Limb (tissue), 2 donors: ENCODE measurements around the gene OCRL.

Source experiments
- DNase-seq, 2 donors: peaks; one replicate each; pipeline ENCODE4 v3.0.0-alpha.2; 2016; ENCODE audit errors: extremely low spot score in 2 of 2

The OCRL gene

GRCh38 chrX:129585167-129585566 is 45.1 kb downstream of the OCRL start:
- no peak for DNase-seq

GRCh38 chrX:129585691-129586090 is 45.6 kb downstream of the OCRL start:
- DNase-seq, result no peak

- no peak for DNase-seq
Observed at GRCh38 chrX:129586446-129586845, 46.4 kb downstream of the OCRL start.

- no peak for DNase-seq
Observed at GRCh38 chrX:129590596-129590995, 50.5 kb downstream of the OCRL start.

- DNase-seq, result no peak
Observed at GRCh38 chrX:129593137-129593536, 53.1 kb downstream of the OCRL start.

- DNase-seq, result no peak
Observed at GRCh38 chrX:129594781-129595180, 54.7 kb downstream of the OCRL start.

GRCh38 chrX:129596077-129596476 is 56.0 kb downstream of the OCRL start:
- DNase-seq, result no peak

GRCh38 chrX:129597905-129598304 is 57.8 kb downstream of the OCRL start:
- DNase-seq, result no peak

GRCh38 chrX:129599499-129599898 is 59.4 kb downstream of the OCRL start:
- DNase-seq, result no peak

GRCh38 chrX:129599996-129600395 is 59.9 kb downstream of the OCRL start:
- DNase-seq, result no peak

GRCh38 chrX:129600981-129601424 is 60.9 kb downstream of the OCRL start:
- peak; percentile 21 to 31 for DNase-seq

GRCh38 chrX:129606918-129607317 is 66.9 kb downstream of the OCRL start:
- DNase-seq, result peak; percentile 46 to 71

- no peak for DNase-seq
Observed at GRCh38 chrX:129608496-129608895, 68.4 kb downstream of the OCRL start.

GRCh38 chrX:129609395-129609794 is 69.3 kb downstream of the OCRL start:
- DNase-seq, result no peak

GRCh38 chrX:129612396-129612795 is 72.3 kb downstream of the OCRL start:
- no peak for DNase-seq

- DNase-seq, result no peak
Observed at GRCh38 chrX:129613596-129613995, 73.5 kb downstream of the OCRL start.

GRCh38 chrX:129614481-129615255 is 74.6 kb downstream of the OCRL start:
- no peak for DNase-seq

GRCh38 chrX:129617420-129617819 is 77.4 kb downstream of the OCRL start:
- no peak for DNase-seq

GRCh38 chrX:129618997-129619396 is 78.9 kb downstream of the OCRL start:
- DNase-seq, result no peak

- DNase-seq, result peak in 1 of 2 donors; percentile 54
Observed at GRCh38 chrX:129622757-129623301, 82.8 kb downstream of the OCRL start.

GRCh38 chrX:129626026-129626425 is 86.0 kb downstream of the OCRL start:
- no peak for DNase-seq

- no peak for DNase-seq
Observed at GRCh38 chrX:129629837-129630236, 89.8 kb downstream of the OCRL start.

GRCh38 chrX:129631849-129632248 is 91.8 kb downstream of the OCRL start:
- no peak for DNase-seq
